ENCODE results near the gene CYP4F8.
"Not testable (repeated sequence)": the region's sequence is repeated elsewhere in the genome, so short reads cannot be mapped to it uniquely, and the experiment has no call there.

The CYP4F8 gene, protein sequence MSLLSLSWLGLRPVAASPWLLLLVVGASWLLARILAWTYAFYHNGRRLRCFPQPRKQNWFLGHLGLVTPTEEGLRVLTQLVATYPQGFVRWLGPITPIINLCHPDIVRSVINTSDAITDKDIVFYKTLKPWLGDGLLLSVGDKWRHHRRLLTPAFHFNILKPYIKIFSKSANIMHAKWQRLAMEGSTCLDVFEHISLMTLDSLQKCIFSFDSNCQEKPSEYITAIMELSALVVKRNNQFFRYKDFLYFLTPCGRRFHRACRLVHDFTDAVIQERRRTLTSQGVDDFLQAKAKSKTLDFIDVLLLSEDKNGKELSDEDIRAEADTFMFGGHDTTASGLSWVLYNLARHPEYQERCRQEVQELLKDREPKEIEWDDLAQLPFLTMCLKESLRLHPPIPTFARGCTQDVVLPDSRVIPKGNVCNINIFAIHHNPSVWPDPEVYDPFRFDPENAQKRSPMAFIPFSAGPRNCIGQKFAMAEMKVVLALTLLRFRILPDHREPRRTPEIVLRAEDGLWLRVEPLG

DNA sequence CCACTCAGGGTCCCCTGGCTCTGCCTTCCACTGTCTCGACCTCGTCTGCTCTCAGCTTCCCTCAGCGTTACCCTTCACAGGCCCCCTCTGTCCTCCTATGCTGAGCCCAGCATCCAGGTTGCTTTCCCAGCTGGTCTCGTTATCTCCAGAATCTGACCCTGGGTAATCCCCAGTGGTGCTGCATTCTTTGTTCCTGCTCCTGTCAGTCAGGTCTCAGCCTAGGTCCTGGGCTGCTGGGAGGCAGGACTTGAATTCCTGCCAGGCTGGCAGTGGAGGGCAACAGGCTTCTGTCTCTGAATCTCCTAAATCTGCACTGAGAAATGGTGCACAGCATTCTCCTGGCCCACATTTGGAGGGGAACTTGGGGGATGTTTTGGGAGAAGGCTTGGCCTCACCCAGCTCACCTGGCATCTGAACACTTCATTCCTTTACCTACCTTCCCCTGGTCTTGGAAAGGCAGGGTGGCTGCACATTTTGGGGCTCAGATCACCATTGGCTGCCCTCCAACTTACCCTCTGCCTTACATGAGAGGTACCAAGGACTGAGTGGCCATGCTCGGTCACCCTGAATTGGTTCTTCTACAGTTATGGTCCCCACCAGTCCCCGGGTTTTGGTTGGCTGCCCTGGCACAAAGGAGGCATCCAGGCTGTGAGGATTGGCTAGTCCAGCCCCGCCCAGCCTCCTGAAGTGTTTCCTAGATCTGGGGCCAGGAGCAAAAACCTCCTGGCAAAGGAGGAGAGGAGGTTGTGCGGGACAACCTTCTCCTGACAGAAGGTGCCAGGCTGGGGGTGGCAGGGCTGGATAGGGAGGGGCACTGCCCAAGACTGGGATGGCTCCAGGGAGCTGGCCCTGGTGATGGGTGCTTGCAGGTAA, at the start of gene CYP4F8:
Gene CYP4F8, plus strand, starts transcription at position 712 of the 873 bp plus-strand sequence. CDS start 399 bp downstream, outside the sequence.
- DNase-seq (ENCODE audit: low read depth in 1 of 2, low spot score in 1 of 2): no peak

DNA sequence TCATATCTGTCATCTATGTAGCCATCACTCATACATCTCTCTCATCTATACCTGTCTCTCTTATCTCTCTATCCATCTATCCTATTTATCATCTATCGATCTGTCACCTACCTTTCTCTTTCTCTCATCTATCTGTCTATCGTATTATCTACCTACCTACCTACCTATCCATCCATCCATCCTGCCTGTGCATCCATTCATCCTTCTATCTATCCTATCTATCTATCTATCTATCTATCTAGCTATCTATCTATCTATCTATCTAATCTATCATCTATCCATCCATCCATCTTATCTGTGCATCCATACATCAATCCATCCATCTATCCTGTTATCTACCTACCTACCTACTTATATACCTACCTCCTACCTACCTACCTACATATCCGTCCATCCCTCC, 44.6 kb upstream of the CYP4F8 start:
- DNase-seq (ENCODE audit: low read depth in 1 of 2, low spot score in 1 of 2): no peak

DNA sequence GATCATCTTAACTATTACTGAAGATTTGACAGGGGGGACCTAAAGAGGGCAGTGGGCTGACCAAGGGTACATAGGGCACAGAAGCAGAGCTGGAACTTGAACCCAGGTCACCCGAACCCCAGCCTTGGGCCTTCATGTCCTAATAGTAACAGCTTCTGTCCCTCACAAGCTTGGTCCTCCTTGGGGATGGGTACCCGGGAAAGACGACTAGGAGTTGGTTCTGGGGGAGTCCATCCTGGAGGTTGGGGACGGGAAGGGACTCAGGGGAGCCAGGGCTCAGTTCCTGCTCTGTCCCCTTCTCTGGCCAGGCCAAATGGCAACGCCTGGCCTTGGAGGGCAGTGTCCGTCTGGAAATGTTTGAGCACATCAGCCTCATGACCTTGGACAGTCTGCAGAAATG, 39.6 kb upstream of the CYP4F8 start:
- no peak for DNase-seq (ENCODE audit: low read depth in 1 of 2, low spot score in 1 of 2)

DNA sequence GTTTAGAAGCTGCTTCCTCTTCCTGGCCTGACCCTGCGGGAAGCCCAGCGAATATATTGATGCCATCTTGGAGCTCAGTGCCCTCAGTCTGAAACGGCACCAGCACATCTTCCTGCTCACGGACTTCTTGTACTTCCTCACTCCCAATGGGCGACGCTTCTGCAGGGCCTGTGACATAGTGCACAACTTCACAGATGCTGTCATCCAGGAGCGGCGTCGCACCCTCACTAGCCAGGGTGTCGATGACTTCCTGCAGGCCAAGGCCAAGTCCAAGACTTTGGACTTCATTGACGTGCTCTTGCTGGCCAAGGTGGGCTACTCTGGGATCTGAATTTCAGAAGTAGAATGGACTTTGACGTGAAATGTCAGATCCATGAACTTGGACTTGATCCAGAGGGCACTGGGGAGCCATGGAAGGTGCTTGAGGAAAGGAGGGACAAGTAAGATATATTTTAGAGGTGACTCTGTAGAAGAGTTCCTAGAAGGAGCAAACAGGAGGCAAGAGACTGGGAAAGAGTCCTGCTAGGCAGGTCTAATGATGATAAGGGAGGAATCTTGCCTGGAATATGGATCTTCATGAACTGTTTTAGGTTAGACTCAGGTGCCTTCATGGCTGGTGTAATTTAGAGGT, 38.4 kb upstream of the CYP4F8 start:
- DNase-seq (ENCODE audit: low read depth in 1 of 2, low spot score in 1 of 2): no peak

DNA sequence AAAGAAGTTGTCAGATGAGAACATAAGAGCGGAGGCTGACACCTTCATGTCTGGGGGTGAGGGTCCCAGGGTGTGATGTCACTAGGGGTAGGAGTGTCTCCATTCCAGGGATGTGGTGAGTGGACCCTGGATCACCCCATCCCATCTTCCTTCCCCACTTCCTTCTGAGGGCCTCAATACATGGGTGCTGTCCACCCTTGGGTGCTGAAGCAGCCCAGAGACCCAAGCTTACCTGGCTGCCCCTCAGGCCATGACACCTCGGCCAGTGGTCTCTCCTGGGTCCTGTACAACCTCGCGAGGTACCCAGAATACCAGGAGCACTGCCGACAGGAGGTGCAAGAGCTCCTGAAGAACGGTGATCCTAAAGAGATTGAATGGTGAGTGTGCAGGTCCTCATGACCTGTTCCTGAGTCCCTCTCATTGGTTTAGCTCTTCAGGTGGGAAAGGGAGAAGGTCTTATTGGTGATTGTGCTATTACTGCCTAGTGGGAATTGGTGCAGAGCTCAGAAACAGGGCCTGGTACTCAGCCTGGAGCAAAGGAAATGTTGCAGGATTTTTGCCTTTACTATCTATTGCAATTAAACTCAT, 37.7 kb upstream of the CYP4F8 start:
- no peak for DNase-seq (ENCODE audit: low read depth in 1 of 2, low spot score in 1 of 2)

DNA sequence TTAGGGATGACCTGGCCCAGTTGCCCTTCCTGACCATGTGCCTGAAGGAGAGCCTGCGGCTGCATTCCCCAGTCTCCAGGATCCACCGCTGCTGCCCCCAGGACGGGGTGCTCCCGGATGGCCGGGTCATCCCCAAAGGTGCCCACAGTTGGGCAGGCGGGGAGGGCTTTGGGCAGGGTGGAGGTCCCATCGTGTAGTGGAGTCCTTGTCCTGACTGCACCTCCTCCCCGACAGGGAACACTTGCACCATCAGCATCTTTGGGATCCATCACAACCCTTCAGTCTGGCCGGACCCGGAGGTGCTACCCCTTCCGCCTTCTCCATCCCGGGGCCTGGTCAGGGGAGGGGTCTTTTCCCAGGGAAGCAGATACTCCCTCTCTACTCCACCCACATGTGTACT, 31.7 kb upstream of the CYP4F8 start:
- no peak for DNase-seq (ENCODE audit: low read depth in 1 of 2, low spot score in 1 of 2)

DNA sequence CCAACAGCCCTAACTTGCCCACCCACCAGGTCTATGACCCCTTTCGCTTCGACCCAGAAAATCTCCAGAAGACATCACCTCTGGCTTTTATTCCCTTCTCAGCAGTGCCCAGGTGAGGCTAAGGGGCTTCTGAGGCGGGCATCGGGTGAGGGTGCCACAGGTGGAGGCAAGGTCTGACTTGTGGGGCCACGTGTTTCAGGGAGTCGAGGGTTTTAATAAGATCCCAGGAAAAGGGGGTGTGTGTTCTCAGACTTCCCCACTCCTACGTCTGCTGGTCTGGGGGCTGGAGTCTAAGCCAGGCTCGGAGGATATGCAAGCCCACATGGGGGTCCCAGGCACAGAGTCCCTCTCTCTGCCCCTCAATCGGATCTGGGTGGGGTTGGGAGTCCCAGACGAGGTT, 30.9 kb upstream of the CYP4F8 start:
- no peak for DNase-seq (ENCODE audit: low read depth in 1 of 2, low spot score in 1 of 2)

DNA sequence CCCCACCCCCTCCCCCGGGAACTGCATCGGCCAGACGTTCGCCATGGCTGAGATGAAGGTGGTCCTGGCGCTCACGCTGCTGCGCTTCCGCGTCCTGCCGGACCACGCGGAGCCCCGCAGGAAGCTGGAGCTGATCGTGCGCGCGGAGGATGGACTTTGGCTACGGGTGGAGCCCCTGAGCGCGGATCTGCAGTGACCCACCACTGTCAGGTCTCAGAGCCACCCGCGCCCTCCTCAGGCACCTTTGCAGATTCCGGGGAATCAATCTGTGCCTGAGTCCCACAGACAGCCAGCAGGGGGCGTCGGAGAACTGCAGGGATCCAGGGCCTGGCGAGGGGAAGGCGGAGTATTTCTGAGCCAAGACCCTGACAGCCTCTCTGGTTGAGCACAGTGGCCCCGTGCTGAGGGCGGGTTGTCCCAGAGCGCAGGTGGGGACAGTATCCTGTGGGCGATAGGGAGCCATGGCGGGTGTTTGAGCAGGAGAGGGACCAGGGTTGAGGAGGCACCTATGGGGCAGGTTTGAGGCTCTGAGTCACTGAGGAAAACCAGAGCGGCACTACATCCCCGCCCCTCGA, 30.4 kb upstream of the CYP4F8 start:
- peak; percentile 76 to 81 for DNase-seq (ENCODE audit: low read depth in 1 of 2, low spot score in 1 of 2)

DNA sequence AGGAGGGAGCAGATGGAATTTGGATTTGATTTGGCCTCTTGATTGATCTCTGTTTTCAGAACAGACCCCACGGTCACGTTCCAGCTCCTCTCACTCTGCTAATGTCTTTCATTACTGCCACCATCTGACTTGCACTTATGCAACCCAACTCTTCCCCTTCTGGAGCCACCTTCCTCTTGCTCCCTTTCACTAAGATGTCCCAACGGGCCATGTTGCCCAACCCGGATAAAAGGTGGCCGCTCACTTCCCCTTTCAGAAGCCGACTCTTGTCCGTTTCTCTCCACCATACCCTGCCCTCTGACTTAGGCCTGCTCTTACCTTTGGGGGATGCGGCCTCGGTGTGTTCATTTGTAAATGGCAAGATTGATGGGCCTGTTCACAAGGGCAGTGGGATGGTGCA, 27.4 kb upstream of the CYP4F8 start:
- no peak for DNase-seq (ENCODE audit: low read depth in 1 of 2, low spot score in 1 of 2)

DNA sequence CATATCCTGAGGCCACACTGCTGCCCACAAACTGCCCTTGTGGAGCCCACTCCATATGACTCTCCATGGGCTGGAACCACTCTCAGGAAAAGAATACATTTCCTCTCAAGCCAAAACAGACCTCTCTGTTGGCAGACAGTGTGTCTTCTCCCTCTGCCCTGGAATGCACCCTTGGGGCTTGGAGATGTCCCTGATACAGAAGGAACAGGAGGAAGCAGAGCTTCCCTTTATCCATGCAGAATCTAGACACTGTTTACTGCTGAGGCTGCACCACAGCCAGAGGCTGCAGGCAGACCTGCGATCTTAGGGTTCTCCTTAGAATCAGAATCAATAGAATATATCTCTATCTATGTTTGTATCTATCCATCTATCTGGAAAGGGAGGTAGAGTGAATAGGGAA, 26.8 kb upstream of the CYP4F8 start:
- no peak for DNase-seq (ENCODE audit: low read depth in 1 of 2, low spot score in 1 of 2)

DNA sequence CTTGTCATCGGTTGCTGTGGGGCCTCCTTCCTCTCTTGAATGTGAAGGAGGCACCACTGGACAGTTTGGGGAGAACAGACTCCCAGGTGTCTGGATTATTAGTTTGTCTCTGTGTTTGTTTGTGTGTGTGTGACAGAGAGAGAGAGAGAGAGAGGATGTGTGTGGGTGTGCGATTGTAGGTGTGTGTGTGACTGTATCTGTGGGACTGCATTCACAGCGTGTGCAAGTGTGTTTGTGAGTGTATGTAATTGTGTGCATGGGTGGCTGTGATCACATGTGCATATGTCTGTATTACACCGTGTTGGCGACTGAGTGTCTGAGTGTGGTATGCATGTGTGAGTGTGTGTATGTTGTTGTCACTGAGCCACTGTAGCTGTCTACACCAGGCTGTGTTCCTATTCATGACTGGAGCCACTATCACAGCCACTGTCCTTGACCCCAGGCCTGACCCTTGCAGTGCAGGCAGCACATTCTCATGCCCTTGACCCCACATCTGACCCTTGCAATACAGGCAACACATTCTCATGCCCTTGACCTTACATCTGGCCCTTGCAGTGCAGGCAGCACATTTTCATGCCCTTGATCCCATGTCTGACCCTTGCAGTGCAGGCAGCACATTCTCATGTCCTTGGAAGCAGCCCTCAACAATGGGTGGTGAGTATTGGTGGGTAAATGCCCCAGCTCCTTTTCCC, 25.1 kb upstream of the CYP4F8 start:
- DNase-seq (ENCODE audit: low read depth in 1 of 2, low spot score in 1 of 2): no peak

DNA sequence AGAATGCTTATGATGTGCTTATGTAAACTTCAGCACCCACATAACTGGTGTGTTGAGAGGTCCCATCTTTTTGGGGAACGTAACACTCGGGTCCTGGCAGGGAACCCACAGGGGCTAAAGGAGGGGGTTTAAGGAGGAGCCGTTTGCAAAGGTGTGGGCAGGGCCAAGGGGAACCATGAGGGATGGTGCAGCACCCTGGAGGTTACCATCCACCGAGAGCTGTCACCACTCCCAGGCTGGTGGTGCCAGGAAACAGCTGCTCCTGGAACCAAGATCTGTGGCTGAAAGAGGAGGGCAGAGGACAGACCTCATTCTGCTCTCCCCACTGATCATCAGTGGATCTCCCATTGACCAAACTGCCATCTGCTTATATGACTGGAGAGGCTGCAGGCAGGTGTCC, 23.2 kb upstream of the CYP4F8 start:
- DNase-seq (ENCODE audit: low read depth in 1 of 2, low spot score in 1 of 2): no peak

DNA sequence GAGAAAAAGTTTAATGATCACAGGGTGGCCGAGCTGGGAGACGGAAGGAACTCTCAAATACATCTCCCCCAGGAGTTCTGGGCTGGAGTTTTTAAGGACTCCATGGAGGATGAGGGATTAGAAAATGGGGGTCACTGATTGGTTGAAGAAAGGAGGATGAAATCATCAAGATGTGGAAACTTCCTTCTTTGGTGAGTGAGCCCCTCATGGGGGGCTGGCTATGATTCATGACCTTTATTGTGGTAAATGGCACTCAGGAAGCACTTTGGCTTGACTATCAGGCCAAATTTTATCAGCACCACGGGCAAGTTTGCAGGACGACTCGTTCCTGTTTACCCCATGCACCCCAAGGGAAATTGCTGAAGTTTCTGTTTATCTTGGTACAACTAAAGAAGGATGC, 22.5 kb upstream of the CYP4F8 start:
- not testable (repeated sequence) for DNase-seq (ENCODE audit: low read depth in 1 of 2, low spot score in 1 of 2)

DNA sequence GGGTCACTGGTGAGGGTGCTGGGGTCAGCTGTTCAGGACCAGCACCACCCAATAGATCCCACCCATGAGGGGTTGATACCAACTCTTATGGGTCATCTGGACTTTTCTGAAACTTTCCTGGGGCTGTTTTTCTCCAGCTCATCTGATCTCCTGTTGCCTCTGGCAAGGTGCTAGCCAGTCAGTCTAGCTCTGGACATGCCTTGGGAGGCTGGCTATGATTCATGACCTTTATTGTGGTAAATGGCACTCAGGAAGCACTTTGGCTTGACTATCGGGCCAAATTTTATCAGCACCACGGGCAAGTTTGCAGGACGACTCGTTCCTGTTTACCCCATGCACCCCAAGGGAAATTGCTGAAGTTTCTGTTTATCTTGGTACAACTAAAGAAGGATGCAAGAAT, 21.3 kb upstream of the CYP4F8 start:
- DNase-seq (ENCODE audit: low read depth in 1 of 2, low spot score in 1 of 2): not testable (repeated sequence)

DNA sequence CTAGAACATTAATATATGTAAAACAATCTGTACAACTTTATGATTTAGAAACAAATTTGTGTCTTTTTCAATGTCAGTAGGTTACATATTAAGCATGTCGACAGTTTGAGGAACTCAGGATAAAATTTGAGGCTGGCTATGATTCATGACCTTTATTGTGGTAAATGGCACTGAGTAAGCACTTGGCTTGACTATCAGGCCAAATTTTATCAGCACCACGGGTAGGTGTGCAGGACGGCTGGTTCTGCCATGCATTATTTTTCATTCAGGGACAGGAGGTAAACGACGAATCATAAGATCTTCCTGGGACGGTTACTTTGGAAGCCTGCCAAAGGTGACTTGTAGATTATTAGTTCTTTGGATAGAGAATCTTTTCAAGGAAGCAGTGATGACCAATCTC, 19.9 kb upstream of the CYP4F8 start:
- DNase-seq (ENCODE audit: low read depth in 1 of 2, low spot score in 1 of 2): no peak

DNA sequence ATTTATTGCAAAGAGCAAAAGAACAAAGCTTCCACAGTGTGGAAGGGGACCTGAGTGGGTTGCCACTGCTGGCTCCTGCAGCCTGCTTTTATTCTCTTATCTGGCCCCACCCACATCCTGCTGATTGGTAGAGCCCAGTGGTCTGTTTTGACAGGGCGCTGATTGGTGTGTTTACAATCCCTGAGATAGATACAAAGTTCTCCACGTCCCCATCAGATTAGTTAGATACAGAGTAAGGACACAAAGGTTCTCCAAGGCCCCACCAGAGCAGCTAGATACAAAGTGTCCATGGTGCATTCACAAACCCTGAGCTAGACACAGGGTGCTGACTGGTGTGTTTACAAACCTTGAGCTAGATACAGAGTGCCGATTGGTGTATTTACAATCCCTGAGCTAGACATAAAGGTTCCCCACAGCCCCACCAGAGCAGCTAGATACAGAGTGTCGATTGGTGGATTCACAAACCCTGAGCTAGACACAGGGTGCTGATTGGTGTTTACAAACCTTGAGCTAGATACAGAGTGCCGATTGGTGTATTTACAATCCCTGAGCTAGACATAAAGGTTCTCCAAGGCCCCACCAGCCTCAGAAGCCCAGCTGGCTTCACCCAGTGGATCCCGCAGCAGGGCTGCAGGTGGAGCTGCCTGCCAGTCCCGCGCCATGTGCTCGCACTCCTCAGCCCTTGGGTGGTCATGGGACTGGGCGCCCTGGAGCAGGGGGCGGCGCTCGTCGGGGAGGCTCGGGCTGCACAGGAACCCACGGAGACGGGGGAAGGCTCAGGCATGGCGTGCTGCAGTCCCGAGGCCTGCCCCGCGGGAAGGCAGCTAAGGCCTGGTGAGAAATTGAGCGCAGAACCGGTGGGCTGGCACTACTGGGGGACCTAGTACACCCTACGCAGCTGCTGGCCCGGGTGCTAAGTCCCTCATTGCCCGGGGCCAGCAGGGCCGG, 6.8 kb upstream of the CYP4F8 start:
- DNase-seq (ENCODE audit: low read depth in 1 of 2, low spot score in 1 of 2): not testable (repeated sequence)

DNA sequence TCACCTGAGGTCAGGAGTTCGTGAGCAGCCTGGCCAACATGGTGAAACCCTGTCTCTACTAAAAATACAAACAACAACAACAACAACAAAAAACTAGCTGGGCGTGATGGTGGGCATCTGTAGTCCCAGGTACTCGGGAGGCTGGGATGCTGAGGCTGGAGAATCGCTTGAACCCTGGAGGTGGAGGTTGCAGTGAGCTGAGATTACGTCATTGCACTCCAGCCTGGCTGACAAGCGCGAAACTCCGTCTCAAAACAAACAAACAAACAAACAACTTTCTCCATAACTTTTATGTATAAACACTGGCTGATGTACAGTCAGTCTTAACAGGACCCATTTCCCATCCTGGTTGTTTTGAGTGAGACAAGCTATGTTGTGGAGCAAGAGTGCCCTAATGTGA, 5.8 kb upstream of the CYP4F8 start:
- no peak for DNase-seq (ENCODE audit: low read depth in 1 of 2, low spot score in 1 of 2)

DNA sequence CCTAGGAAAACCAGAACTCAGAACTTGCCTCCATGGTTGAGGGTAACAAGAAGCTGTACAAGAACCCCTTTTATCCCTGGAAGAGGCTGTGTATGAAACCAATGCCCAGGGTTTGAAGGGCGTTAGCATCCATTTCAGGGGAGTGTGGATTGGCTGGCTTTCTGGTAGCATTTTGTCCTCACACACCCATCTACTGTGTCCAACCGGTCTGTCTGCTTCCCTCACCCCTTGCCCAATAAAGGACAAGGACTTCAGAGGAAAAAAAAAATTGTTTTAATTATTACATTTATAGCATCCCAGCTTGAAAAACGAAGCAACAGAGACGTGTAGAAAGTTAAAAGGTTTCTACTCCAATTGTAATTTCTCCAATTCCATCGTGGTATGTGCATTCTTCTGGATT, 2.7 kb upstream of the CYP4F8 start:
- no peak for DNase-seq (ENCODE audit: low read depth in 1 of 2, low spot score in 1 of 2)

DNA sequence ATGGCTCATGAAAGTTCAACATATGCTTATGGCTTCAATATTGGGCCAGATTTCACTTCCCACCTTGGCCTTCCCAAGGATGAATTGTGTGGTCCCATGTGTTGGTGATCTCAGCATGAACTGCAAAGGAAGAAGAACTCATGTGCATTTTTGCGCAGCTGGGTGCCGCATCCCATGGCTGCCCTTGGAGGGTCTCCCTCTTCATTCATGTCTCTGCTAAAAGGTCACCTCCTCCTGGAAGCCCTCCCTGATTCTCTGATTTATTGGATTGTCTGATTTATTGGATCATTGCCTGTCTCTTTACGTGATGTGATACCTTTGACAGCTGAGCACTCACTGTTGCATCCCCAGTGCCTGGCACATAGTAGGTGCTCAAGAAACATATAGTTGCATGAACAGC, 1.7 kb upstream of the CYP4F8 start:
- no peak for DNase-seq (ENCODE audit: low read depth in 1 of 2, low spot score in 1 of 2)

Measured in activated CD4-positive, alpha-beta T cell treated with anti-CD3 and anti-CD28 coated beads, Interleukin-2, amount 50 U/mL, for 24 hours (primary cell).